ENCODE results near the gene PALLD.

The PALLD gene

GRCh38 chr4:168642591-168642990 is 145.7 kb downstream of the PALLD start:
- no peak for TF ChIP-seq CTCF (conservative IDR thresholded peaks at IDR 0.05; ENCODE audit: low read depth, low read length)
- no peak overlapping the region for H3K4me3 ChIP-seq (ENCODE audit: low read depth, low read length)
- DNase-seq (ENCODE audit: low read depth): no peak

GRCh38 chr4:168643111-168643795 is 146.4 kb downstream of the PALLD start:
- no peak overlapping the region for H3K4me3 ChIP-seq (ENCODE audit: low read depth, low read length)
- TF ChIP-seq CTCF (conservative IDR thresholded peaks at IDR 0.05; ENCODE audit: low read depth, low read length): no peak
- peak; percentile 67 for DNase-seq (ENCODE audit: low read depth)

DNA sequence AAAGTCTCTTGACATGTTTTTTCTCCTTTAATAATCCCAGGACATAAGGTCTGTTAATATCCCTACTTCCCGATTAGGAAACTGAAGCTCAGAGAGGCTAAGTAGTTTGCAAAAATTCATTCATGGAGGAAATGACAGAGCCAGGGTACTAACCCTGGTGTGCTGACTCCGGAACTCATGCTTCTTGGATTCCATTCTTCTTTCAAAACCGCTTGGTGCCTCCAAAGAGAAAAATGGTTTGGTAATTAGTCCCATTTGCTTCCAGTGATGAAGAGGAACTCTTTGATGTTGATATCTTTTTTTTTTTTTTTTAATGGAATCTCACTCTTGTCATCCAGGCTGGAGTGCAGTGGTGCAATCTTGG is 146.9 kb downstream of the PALLD start:
- no peak overlapping the region for H3K4me3 ChIP-seq (ENCODE audit: low read depth, low read length)
- no peak for DNase-seq (ENCODE audit: low read depth)
- TF ChIP-seq CTCF (conservative IDR thresholded peaks at IDR 0.05; ENCODE audit: low read depth, low read length): no peak

DNA sequence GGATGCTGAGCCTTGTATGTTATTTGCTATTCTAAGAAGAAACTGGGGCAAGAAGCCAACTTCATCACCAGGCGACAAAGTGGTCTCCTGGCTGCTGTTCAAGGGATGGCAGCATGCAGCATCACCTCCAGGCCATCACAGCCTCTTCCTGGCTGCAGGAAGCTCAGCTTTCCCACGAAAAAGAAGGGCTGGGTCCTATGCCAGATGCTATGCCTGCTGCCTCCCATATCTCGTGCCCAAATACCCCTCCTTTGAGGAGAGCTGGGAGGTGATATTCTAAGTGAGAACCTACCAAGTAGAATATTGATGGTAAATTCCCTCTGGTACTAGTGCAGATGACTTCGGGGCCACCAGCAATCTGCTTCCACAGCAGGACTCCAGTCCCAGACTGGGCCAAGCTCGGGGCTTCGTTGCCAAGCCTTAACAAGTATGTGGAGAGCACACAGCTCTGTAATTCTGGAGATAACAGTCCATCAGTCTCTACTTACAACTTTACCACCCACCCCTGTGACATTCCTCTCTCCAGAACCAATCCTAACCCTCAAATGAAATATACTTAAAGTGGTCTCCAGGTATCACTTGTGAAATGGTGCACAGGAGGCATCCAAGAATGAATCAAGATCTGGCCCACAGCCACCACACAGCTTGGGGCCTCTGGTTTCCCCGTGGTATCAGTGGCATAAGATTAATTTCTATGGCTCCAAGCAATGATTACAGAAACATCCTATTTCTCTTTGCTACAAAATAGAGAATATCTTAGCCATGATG is 149.3 kb downstream of the PALLD start:
- TF ChIP-seq CTCF (conservative IDR thresholded peaks at IDR 0.05; ENCODE audit: low read depth, low read length): no peak
- DNase-seq (ENCODE audit: low read depth): no peak
- H3K4me3 ChIP-seq (ENCODE audit: low read depth, low read length): no peak overlapping the region

- DNase-seq (ENCODE audit: low read depth): peak; percentile 69
- no peak overlapping the region for H3K4me3 ChIP-seq (ENCODE audit: low read depth, low read length)
These were observed 151.0 kb downstream of the PALLD start for GRCh38 chr4:168647646-168648375.

DNA sequence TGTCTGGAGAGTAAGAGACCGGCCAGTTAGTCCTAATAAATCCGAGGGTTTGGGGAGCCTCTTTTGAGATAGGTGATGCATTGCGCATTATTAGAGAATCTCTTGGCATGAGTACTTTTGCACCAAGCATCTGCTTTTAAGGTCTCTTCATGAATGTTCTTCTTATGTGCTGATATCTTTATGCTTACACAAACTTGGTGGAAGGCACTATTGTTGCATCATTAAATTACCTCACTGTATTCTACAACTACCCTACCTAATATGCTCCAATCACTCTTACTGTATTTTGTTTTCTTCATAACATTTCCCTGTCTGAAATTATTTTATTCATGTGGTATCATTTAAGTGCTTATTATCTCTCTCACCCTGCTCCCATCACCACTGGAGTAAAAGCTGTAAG is 151.6 kb downstream of the PALLD start:
- no peak for TF ChIP-seq CTCF (conservative IDR thresholded peaks at IDR 0.05; ENCODE audit: low read depth, low read length)

More at GRCh38 chr4:168647646-168648375, 151.0 kb downstream of the PALLD start:
- TF ChIP-seq CTCF (conservative IDR thresholded peaks at IDR 0.05; ENCODE audit: low read depth, low read length): peak; percentile 7

More for the DNA sequence above, 151.6 kb downstream of the PALLD start:
- no peak for DNase-seq (ENCODE audit: low read depth)
- H3K4me3 ChIP-seq (ENCODE audit: low read depth, low read length): no peak overlapping the region

All from choroid plexus epithelial cell (primary cell).